ENCODE results near the gene ITGA7.
A peak's percentile ranks its signal among the peaks of the same experiment; 100 is the strongest.

The ITGA7 gene

GRCh38 chr12:55707841-55708694, at the start of gene ITGA7:
TSS of gene ITGA7 (minus strand) at chr12:55707904. CDS start at chr12:55707682, 222 bp downstream.
- DNase-seq (ENCODE audit: low read depth), result peak; percentile 52

- no peak for DNase-seq (ENCODE audit: low read depth)
Observed at GRCh38 chr12:55755246-55755645, 47.5 kb upstream of the ITGA7 start.

DNA sequence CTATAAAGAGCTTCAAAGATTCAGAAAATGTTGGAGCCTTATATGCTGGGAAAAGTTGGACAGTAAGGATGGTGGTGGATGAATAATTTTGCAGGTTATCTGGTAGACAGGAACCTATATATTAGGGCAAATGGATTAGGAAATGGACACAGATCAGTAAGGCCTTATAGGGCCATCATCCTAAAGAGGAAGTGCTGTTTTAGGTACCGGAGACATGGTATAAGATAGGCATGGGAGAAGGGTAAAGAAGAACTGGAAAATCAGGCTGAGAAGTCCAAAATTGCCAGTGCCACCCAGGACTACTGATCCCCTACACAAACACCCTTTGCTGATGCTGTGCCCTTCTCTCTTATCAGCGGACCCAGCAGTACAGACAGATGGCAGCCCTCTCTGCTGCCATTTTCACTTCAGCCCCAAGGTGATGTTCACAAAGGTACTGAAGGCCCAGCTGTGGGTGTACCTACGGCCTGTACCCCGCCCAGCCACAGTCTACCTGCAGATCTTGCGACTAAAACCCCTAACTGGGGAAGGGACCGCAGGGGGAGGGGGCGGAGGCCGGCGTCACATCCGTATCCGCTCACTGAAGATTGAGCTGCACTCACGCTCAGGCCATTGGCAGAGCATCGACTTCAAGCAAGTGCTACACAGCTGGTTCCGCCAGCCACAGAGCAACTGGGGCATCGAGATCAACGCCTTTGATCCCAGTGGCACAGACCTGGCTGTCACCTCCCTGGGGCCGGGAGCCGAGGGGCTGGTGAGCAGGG, 40.7 kb upstream of the ITGA7 start:
- DNase-seq (ENCODE audit: low read depth), result no peak

DNA sequence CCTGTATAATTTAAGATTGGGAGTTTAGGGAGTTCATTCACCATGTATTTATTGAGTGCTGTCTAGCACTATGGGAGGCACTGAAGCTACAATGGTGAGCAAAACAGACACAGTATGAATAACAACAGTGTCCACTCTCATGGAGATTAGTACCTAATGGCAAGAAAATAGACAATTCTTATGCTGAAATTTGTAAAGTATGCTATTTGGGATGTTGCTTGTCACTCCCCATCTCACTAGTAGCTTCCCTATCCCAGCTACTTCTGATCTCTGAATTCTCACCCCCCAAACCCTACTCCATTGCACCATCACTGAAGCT, 39.2 kb upstream of the ITGA7 start:
- DNase-seq (ENCODE audit: low read depth), result no peak

DNA sequence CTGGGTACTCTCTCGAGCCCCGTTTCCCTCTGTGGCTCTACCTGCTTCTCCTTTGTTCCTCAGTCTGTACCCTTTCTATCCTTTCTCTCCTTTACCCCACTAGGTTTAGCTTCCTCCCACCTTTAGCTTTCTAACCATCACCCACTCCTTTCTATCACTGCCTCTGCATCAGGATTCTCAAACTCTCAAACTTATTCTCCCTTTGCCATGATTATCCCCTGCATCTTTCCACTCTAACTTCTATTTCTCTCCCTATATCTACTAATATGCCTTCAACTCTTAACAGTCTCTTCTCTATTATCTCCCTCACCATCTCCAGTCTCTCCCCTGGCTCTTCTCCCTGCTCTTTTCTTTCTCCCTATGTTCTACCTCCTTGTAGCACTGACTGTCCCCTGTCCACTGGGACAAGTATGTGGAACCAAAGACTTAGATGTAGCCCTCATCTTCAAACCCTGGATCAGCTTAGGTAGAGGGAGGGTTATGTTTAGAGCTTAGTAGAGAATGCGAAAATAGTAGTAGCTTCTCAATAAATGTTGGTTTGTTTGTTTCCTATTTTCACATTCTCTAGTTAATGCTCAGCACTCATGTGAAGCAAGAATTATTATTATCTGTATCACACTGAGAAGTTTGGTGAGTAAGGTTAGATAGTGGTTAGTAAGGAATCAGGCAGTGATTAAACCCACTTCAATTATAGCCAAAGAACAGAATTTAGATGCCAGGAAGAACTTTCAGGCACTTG, 38.6 kb upstream of the ITGA7 start:
- no peak for DNase-seq (ENCODE audit: low read depth)

- no peak for DNase-seq (ENCODE audit: low read depth)
Observed at GRCh38 chr12:55745361-55746173, 37.9 kb upstream of the ITGA7 start.

DNA sequence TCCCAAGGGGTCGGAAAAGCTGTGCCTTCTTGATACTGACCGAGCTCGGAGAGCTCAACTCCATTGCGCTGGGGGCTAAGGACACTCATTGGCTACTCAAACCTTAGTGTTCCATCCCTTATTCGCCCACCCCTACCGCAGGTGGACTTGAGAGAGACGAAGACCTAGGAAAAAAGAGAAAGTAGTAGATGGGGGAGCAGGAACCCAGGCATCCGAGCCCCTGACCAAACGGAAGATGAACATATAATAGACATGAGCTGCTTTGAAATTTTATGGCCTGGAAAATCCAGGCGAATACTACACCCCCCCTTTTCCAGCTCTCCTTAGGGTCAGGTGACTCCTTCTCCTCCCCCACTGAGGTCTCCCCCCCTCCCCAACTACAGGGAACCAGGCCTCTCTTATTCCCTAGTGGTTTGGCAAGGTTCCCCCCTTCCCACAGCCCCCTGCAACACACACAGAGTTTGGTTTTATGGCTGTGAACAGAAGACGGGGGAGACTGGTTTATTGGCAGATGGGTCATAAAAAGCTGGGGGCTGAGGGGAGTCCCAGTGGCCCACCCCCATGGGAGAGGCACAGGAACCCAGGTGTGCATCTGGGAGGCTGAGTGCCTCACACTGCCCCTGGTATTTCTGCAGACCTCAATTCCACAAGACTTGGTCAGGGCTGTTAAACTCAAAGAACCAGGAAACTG, 36.8 kb upstream of the ITGA7 start:
- DNase-seq (ENCODE audit: low read depth), result no peak

GRCh38 chr12:55743406-55744339, 36.0 kb upstream of the ITGA7 start:
- DNase-seq (ENCODE audit: low read depth), result no peak

DNA sequence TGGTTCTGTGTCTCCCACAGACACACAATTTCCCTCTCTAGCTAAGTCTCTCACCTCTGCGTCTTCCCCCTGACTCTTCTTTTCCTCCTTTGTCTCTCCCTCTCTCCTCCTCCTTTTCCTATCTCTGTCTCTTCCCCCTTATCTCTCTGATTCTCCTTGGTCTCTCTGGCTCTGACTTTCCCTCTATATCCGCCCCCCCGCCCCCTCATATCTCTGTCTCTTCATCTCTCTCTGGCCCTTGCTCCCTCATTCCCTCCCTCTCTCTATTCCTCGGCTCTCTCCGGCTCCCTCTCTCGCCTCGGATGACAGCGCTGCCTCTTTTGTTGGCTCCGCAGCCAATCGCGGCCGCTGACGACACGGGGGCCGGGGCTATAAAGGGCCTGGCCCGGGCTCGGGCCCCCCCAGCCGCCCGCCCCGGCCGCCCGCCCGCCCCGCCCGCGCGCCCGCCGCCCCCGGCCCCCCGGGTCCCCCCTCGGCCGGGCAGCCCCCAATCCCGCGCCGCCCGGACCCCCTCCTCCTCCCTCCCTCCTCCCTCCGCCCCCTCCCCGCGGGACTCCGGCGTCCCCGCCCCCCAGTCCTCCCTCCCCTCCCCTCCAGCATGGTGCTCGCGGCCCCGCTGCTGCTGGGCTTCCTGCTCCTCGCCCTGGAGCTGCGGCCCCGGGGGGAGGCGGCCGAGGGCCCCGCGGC, 35.2 kb upstream of the ITGA7 start, which contains the start of gene GDF11:
TSS of gene GDF11 (plus strand) at position 404 of the 687 bp plus-strand sequence. CDS start at position 599, 195 bp downstream.
- DNase-seq (ENCODE audit: low read depth), result peak; percentile 62

- DNase-seq (ENCODE audit: low read depth), result no peak
Observed at GRCh38 chr12:55741931-55742680, 34.4 kb upstream of the ITGA7 start.

DNA sequence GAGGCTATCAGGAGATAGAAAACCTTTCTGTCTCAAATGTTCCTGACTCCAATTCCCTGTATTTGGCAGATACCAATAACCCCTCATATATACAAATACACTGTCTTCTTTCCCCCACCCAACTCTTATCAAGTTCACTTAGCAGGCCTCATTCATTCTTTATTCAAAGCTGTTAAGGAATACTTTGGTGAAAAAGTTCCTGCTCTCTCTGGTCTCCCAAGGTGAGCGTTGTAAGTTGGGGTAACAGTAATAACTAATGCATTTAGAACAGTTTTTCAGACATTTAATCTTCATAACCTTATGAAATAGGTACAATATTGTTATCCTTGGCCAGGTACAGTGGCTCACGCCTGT, 31.3 kb upstream of the ITGA7 start:
- no peak for DNase-seq (ENCODE audit: low read depth)

DNA sequence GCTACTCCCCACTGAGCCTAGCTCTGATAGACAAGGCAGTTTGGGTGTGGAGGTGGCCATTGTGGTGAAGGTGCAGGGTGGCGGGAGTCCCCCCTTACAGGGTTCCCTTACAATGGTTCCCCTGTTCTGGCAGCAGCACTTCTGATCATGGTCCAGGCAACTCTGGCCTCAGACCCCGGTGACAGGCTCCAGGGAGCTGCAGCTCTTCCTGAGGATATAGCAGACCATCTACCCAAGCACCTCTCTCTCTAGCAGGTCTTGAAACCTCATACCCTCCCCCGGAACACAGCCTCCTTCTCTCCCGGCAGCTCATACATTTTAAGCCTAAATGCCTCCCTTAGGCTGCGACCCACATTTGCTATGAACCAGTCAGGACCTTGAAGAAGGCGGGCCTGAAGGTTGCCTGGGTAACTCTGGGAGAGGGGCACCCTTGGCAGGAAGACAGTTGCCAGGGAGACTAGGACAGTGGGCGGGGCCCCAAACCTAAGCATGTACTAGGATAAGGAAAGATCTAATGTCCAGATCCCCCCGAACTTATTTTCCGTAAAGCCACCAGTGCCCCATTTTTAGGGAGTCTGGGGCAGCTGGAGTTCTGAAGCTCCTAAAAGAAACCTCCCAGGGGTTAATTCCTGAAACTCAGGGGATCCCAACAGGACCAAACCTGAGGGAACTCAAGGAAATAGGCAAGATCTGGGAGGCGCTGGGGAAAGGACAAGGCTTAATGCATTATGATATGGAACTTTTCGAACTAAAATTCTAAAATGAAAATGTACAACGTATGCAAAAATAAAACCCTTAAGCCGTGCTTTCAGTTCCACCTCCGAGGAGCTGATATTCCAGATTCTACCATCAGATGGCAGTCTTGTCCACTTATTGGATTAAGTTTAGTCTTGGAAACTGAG, 30.7 kb upstream of the ITGA7 start:
- peak; percentile 67 for DNase-seq (ENCODE audit: low read depth)

DNA sequence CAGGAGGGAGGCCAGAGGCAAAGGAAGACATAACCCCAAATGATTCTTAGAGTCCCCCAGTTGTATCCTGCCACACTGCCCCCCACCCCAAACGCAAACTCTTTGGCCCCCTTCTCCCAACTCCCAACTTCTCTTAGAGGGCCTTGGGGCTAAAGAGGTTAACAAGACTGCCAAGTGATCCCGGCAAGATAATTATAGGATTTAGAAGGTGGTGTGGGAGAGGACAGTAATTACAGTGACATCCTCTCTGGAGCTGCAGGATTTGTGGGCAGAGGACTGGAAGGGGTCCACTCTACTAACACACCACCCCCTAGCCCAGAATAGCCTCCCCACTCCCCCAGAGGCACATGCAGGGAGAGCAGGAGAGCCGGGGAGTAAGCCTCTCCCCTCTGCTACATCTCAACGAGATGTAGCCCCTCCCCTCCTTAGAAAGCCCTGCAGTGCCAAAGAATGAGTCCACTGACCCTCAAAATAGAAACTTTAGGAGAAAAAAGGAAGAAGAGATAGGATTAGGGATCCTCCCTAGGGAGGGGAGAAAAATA, 29.9 kb upstream of the ITGA7 start:
- DNase-seq (ENCODE audit: low read depth), result no peak

DNA sequence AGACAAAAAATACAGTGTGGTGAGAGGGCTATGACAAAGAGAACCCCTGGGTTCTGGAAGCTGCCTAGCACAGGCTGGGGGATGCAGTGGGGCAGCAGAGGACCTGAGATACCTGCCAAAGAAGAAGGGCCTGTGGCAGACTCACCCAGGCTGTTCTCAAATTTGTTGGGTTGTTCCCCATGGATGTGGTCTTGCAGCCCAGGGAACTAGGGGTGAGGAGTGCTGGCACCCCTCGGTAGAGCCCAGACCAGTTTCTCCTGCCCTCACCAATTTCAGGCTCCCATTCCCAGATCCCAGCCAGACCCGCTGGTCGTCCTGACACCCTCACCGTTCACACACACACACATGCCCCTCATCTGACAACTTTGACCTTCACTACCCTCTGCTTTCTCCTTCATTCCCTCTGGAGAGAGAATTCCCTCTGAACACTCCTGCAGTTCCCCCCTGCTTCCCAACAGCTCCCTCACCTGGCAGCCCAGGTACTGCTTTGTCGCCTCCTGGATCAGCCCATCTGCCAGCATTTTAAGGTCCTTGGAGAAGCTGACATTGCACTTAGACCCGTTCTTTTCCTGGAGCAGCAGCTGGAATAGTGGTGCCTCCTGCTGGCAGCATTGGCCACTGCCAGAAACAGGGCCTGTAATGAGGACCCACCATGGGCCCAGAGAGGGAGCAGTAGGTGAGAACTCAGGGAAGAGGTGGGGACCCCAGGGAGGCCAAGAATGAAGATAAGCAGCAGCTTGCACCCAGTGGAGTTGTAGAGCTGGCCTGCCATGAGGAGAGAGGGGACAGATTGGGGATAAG, 29.3 kb upstream of the ITGA7 start:
- peak; percentile 23 for DNase-seq (ENCODE audit: low read depth)

DNA sequence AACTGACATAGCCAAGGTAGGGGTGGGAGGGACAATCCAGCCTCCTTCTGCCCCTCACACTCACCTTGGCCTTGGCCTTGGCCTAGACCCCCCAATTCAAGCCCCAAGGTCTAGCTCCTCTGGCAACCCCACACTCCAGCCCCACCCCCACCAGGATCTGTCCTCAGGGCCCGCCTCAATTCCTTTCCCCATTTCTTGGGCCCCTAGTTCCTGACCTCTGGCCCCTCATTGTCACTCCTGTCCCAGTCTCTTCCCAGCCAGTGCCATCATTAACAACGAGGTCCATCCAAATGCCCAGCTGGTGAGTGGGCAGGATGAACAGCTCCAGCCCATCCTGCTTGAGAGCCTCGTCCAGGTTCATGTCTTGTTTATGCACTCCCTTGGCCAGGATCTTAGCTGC, 28.4 kb upstream of the ITGA7 start:
- no peak for DNase-seq (ENCODE audit: low read depth)

- DNase-seq (ENCODE audit: low read depth), result no peak
Observed at GRCh38 chr12:55734595-55734994, 26.9 kb upstream of the ITGA7 start.

DNA sequence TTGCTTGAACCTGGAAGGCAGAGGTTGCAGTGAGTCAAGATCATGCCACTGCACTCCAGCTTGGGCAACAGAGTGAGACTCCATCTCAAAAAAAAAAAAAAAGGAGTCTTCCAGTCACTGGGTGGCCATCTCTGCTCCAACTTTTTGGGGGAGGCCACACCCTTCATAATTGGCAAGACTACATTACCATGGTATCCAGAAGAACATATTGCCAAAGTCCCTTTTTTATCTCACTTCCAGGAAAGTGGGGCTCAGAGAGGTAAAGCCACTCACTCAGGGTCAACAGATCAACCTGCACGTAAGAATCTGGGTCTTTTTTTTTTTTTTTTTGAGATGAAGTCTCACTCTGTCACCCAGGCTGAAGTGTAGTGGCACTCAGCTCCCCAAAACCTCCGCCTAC, 26.2 kb upstream of the ITGA7 start:
- DNase-seq (ENCODE audit: low read depth), result no peak
